Stimulated activated CD4-positive, alpha-beta T cell treated with anti-CD3 and anti-CD28 coated beads, Interleukin-2, amount 100 ng/mL, for 24 hours (primary cell): ENCODE measurements around the gene ANKS1A.
"Not testable (repeated sequence)": the region's sequence is repeated elsewhere in the genome, so short reads cannot be mapped to it uniquely, and the experiment has no call there.

Experiments
- DNase-seq, 2 donors: peaks; one replicate each; pipeline ENCODE4 v3.0.0-alpha.2; 2020

ANKS1A gene

DNA sequence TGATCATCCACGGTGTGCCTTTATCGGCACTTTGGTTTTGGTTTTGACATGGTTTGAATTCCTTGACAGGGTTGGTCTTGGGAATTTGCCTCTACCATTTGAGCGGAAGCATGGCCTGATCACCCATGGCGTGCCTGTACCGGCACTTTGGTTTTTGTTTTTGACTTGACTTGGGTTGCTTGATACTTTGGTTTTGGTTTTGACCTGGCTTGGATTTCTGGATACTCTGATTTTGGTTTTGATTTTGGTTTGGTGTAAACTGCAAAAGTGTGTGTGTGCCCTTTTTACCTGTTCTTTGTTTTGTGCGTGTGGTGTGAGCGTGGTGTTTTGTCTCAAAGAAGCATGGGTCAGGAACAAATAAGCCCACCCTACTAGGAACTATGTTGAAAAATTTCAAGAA, 110.1 kb downstream of the ANKS1A start:
- DNase-seq = not testable (repeated sequence)

GRCh38 chr6:34999962-35000361, 110.9 kb downstream of the ANKS1A start:
- DNase-seq = not testable (repeated sequence)

GRCh38 chr6:35001349-35001748, 112.3 kb downstream of the ANKS1A start:
- DNase-seq = not testable (repeated sequence)

- DNase-seq = not testable (repeated sequence)
Observed at GRCh38 chr6:35003886-35004530, 115.0 kb downstream of the ANKS1A start.

DNA sequence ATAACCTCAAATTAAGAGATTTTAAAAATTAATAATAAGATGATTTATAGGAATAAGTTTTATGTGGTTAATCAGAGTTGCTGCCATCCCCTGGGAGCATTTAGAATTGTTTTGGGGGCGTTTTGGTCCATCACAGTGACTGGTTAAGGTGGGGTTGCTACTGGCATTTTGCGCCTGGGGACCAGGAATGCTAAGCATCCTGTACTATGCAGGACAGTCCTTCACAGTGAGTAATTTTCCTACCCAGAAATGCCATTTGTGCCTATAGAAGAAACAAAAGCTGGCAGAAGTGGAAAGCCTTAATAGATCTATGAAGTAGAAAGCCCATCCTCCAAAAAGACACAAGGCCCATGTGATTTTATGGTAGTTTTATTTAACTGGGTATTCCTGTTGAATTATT, 118.0 kb downstream of the ANKS1A start:
- no peak for DNase-seq

DNA sequence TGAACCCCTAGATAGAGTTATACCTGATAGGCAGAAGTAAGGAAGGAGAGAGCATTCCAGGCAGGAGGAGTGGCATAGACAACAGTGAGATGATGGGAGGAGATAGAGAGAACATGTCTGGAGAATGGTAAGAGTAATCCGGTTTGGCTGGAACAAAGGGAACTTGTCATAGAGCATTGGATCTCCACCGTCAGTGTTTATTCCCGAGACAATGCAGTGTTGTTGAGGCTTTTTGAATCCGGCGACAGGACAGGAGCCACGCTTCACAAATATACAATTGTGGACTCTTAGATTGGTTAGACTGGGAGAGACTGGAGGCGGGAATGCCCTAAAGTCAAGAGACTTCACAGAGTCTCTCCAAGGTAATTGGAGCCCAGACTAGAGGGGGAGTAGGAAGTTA, 119.8 kb downstream of the ANKS1A start:
- DNase-seq = no peak

DNA sequence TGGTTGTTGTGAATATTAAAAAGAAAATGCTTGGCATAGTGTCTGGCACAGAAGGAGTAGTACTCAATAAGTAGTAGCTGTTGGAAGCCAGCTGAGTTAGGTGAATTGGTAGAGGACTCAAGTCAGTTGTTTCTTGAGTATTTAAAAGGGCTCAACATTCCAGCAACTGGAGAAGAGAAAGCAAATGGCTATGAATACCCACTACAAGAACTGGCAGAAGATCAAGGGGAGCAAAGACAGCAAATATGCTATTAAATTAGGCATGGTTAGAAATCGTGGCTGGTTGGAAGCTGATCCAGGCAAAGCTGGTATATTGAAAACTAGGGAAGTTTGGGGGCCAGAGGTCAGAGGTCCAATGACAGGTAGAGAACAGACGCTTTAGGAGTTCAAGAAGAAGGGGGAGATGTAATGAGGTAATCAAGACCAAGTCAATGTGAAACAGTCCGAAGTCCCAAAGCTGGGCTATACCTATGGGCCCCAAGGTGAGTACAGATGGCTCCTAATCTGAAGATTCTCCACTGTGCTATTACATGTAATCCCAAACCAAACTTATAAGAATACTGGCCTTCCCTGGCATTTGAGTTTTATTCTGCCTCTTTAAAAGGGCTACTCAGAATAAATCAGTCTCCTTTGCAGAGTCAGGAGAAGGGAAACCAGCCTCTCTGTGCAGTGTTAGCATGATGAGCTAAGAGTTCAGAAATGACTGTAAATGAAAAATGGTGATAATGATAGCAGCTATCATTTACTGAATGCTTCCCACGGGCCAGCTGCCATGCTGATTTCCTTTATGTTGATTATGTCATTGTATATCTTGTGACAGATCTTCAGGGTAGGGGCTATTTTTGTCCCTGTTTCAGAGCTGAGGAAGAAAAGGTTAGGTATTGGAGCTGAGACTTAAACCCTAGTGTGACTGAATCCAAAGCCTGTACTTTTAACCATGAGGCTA, 122.3 kb downstream of the ANKS1A start:
- peak in 1 of 2 donors; percentile 6 for DNase-seq

GRCh38 chr6:35013701-35014100, 124.6 kb downstream of the ANKS1A start:
- DNase-seq = no peak

DNA sequence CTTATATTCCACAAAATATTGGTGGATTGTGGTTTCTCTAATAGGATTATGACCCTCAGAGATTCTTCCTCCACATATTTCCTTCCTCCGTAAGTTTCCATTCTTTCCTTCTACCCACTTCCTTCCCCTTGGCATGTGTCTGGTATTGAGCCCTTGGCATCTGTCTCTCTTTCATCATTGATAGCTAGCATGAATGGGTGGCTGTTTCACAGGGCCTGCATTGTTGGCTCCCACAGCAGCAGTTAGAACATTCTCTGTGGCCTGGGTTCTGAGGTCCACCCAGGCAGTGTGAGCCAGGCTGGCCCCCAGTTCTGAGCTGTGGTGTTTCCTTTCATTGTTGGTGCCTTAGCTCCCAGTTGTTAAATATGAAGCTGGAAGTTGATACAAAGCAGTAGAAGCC, 125.3 kb downstream of the ANKS1A start:
- no peak for DNase-seq

DNA sequence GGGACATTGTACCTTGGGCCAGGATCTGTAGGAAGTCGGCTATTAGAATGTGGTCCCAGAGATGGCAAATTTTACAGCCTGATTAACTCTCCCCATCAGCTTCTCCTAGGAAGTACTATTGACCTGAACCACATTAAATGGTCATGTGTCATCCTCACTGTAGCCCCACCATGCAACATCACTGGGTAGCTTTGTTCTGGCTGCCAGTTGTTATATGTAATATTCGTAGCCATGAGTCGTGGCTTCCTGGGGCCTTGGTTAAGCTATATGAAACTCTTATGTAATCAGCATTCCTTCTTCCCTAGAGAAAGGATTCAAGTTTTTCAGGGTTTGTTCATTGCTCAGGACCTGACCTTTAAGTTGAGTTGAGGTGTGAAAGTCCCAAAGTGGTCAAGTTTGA, 125.7 kb downstream of the ANKS1A start:
- no peak for DNase-seq

- no peak for DNase-seq
Observed at GRCh38 chr6:35015476-35015875, 126.4 kb downstream of the ANKS1A start.

DNA sequence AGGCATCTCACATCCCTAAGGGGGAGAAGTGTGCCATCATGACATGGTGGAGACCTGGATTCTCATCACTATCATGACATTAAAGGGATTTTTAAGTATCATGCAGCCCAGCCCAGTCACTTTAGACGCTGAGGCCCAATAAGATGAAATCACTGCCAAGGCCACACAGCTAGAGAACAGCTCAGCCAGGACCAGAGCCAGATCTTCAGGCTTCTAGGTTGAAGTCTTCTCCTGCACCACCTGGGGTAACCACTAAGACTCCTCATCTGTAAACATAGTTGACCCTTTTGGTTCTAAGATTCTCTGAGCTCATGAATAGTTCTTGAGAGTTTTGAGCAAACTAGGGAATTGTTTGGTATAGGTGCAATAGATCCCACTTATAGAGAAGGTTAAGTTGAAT, 126.9 kb downstream of the ANKS1A start:
- DNase-seq = no peak

GRCh38 chr6:35016502-35017321, 127.7 kb downstream of the ANKS1A start:
- DNase-seq = no peak

- no peak for DNase-seq
Observed at GRCh38 chr6:35017411-35018181, 128.5 kb downstream of the ANKS1A start.

DNA sequence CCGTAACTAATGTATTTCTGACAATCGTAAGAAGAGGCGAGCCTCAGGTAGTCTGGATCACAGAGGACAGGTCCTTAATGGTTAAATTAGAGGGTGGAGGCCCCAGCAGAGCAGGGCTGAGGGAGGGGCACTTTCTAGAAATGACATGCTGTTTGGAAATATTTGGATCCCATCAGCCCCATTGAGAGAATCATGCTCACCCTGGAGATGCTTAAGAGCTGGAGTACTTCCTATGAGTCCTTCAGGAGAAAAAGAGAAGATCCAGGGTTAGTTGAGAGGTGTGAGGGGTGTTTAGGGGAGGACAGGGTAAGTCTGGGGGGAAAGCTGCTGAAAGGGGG, 129.1 kb downstream of the ANKS1A start:
- DNase-seq = no peak

GRCh38 chr6:35018746-35019145, 129.7 kb downstream of the ANKS1A start:
- DNase-seq = no peak

GRCh38 chr6:35019171-35019570, 130.1 kb downstream of the ANKS1A start:
- DNase-seq = no peak

DNA sequence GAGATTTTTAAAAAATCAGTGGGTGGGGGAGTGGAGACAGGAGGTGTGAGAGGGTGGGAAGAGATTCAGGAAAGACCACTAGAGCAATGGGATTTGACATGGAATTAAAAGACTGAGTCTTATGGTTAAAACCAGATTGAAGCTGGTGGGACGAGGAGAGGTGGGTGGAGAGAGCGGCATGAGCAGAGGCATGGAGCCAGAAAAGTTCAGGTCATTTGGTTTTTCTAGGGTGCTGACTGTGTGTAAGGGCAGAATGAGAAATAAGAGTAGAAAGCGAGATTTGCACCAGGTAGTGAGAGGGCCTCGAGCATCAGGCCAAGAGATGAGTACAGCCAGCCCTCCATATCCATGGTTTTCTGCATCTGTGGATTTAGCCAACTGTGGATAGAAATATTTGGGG, 130.8 kb downstream of the ANKS1A start:
- DNase-seq = no peak

- DNase-seq = no peak
Observed at GRCh38 chr6:35021004-35021403, 131.9 kb downstream of the ANKS1A start.

DNA sequence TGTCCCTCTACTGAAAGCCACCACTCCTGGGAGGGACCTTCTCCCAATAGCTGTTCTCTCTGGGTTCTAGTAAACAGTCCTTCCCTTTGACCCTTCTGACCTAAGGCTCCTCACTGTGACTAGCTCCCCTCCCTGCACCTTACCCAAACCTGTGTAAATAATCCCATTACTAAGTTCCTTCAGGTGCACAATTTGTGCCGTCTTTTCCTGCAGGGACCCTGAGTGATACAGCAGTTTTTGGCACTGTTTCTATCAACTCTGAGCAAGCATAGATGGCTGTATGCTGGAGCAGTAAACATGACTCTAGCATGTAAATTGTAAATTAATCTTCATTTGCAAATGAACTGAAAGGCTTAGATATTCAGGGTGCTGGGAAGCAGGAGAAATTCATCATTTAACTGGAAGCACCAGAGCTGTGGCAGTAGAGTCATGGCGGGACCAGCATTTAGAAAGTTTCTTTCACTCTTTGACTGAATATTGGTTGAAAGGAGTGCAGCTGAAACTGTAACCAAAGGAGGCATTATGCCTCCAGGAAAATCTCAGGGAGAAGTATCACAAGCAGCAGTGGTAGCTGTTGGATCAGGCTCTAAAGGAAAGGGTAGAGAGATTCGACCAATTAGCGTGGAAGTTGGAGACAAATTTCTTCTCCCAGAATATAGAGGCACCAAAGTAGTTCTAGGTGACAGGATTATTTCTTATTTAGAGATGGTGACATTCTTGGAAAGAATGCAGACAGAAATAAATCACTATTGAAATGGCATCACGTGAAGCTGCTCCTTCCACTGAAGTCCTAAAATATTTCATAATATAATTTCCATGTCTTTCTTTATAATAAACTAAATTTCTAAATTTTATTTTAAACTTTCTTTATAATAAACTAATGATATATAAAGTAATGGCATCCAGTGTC, 134.3 kb downstream of the ANKS1A start:
- DNase-seq = no peak

DNA sequence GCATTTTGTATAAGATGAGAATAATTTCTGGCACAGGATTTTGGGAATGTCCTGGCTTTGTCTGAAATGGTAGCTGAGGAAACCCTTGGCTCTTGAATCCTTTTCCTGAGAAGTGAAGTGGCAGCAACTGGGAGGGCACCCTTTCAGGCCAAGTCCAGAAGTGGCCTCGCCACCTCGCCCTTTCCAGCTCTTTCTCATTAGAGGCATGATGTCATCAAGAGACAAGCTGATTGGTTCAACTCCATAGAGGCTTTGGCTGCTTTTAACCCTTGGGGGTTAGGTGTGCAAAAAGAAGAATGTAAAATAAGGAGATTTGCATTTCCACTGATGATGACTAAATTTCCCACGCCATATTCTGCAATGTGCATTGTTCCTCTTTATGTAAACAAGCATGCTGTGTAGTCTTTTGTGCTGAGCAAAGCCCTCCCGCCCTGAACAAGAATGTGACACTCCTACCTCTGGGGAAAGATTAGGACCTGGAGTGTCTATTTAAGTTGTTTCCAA, 135.5 kb downstream of the ANKS1A start:
- no peak for DNase-seq
